GM12864 (cell line): ENCODE results near the gene PUS7.
"Not testable (repeated sequence)": the region's sequence is repeated elsewhere in the genome, so short reads cannot be mapped to it uniquely, and the experiment has no call there.

Source experiments
- DNase-seq: peaks from one replicate; pipeline ENCODE4 v3.0.0-alpha.2; 2011; ENCODE audit warnings: low read depth
- H3K4me3 ChIP-seq: 2 replicates; pipeline ENCODE4 v1.5.1; 2011; ENCODE audit warnings: mild to moderate bottlenecking, low read depth, low read length, control low read depth
- TF ChIP-seq, protein P1 (sequence below): IDR thresholded peaks from 2 replicates; pipeline ENCODE4 v1.5.1; 2011; ENCODE audit warnings: low read depth, mild to moderate bottlenecking, moderate library complexity, low read length, control low read depth, inconsistent platforms; ENCODE audit errors: missing control alignments

The PUS7 gene

GRCh38 chr7:105519353-105519752 lies 2.7 kb downstream of the PUS7 start:
- DNase-seq = no peak
- TF ChIP-seq, protein P1, sequence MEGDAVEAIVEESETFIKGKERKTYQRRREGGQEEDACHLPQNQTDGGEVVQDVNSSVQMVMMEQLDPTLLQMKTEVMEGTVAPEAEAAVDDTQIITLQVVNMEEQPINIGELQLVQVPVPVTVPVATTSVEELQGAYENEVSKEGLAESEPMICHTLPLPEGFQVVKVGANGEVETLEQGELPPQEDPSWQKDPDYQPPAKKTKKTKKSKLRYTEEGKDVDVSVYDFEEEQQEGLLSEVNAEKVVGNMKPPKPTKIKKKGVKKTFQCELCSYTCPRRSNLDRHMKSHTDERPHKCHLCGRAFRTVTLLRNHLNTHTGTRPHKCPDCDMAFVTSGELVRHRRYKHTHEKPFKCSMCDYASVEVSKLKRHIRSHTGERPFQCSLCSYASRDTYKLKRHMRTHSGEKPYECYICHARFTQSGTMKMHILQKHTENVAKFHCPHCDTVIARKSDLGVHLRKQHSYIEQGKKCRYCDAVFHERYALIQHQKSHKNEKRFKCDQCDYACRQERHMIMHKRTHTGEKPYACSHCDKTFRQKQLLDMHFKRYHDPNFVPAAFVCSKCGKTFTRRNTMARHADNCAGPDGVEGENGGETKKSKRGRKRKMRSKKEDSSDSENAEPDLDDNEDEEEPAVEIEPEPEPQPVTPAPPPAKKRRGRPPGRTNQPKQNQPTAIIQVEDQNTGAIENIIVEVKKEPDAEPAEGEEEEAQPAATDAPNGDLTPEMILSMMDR = no peak
- H3K4me3 ChIP-seq = no peak overlapping the region

DNA sequence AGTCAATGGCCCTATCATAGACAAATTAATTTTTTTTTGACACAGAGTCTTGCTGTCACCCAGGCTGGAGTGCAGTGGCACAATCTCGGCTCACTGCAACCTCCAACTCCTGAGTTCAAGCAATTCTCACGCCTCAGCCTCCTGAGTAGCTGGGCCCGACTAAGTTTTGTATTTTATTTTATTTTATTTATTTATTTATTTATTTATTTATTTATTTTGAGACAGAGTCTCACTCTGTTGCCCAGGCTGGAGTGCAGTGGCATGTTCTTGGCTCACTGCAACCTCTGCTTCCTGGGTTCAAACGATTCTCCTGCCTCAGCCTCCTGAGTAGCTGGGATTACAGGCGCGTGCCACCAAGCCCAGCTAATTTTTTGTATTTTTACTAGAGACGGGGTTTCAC lies 6.5 kb downstream of the PUS7 start:
- not testable (repeated sequence) for DNase-seq, H3K4me3 ChIP-seq

DNA sequence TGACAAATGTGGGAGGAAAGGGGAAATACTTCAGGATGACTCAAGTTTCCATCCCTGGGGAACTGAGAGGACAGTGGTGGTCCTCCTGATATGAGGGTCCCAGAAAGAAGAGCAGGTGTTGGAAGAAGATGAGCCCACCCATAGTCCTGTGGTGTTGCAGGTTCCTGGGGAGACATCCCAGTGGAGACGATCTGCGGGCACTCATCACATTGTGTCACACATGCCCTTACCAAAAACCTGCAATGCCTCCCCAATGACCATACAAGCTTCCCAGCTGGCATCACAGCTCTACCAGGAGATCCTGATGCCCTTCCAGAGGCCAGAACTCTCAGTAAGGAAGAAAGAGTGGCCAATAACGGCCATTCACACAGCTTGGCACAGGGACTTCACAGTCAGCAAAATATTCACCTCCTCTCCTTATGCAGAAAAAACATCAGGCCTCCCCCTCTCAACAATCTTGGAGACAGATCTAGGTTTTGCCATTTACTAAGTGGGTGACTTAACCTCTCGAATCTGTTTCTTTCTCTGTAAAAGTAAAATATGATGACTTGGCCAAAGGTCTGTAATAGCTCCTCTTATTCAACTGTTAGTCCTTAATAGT lies 9.0 kb downstream of the PUS7 start:
- DNase-seq = no peak
- H3K4me3 ChIP-seq = no peak overlapping the region
- TF ChIP-seq, protein P1 = no peak

GRCh38 chr7:105512415-105512814 lies 9.7 kb downstream of the PUS7 start:
- no peak overlapping the region for H3K4me3 ChIP-seq
- TF ChIP-seq, protein P1 = no peak
- DNase-seq = no peak

- no peak for DNase-seq
- TF ChIP-seq, protein P1 = no peak
- H3K4me3 ChIP-seq = no peak overlapping the region
Observed at GRCh38 chr7:105502173-105502572, 19.9 kb downstream of the PUS7 start.

DNA sequence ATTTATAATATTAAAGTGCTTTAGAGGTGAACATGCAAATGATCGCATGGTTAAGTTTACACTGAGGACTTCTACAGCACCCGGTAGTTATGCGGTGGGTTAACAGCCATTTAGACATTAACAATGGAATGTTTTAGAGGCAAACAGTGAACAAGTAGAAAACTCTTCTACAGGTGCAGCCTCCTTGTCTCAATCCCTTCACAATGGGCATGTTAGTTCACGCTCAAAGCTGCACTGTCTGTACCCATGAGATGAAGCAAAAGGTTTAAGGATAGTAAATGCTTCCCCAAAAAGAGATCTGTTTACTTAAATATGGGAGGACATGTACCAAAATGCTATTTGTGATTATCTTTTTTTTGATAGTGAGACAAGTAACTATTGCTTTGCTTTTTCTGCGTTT lies 25.1 kb downstream of the PUS7 start:
- TF ChIP-seq, protein P1 = no peak
- DNase-seq = no peak
- H3K4me3 ChIP-seq = no peak overlapping the region

DNA sequence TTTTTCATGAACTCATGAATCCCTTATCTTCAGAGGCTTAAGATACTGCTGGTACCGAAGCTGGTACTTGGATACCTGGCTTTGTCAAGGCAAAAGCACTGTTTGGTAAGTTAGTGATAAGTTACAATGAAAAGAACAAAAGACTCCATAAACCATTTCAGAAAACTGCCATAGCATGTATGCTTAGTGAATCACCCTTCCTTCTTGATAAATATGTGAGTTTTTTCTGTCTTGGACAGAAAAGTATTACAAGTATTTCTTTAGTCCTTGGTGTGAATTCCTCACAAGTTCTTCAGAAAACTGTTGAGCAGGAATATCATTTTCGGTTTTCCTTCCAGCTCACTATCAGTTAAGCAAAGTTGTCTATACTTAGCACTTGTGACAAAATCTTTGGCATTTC lies 25.6 kb downstream of the PUS7 start:
- no peak for DNase-seq
- TF ChIP-seq, protein P1 = no peak
- no peak overlapping the region for H3K4me3 ChIP-seq

DNA sequence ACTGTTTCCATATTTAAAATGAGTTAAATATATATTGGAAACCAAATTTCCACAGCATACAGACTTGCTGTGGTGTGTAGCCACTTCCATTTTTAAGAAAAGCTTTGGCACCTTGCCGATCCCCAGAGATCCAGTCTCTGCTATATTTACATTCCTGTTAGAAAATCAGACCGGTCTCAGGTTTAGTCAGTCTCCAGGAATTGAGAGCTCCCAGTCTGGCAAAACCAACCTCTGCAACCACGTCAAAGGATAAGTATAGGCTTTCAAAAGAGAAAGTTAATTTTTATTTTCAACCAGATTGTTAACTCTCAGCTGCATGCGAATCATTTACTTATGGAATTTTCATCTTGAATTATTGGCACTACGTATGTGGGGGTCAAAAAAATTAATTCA lies 28.2 kb downstream of the PUS7 start:
- TF ChIP-seq, protein P1 = no peak
- no peak for DNase-seq
- no peak overlapping the region for H3K4me3 ChIP-seq
